ENCODE results near the gene VNN1.
A peak's percentile ranks its signal among the peaks of the same experiment; 100 is the strongest.
"Not testable (repeated sequence)": the region's sequence is repeated elsewhere in the genome, so short reads cannot be mapped to it uniquely, and the experiment has no call there.

The VNN1 gene

DNA sequence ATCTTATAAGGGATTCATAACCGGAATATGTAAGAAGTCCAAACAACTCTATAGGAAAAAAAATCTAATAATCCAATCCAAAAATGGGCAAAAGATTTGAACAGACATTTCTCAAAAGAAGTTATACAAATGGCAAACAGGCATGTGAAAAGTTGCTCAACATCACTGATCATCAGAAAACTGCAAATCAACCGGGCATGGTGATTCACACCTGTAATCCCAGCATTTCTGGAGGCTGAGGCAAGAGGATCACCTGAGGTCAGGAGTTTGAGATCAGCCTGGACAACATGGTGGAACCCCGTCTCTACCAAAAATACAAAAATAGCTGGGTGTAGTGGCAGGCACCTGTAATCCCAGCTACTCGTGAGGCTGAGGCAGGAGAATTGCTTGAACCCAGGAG is 7.1 kb downstream of the VNN1 start:
- ATAC-seq, H3K9me3 Mint-ChIP-seq: not testable (repeated sequence)
- peaks cover 11% of the 10 kb centered on the region for H3K27me3 Mint-ChIP-seq

DNA sequence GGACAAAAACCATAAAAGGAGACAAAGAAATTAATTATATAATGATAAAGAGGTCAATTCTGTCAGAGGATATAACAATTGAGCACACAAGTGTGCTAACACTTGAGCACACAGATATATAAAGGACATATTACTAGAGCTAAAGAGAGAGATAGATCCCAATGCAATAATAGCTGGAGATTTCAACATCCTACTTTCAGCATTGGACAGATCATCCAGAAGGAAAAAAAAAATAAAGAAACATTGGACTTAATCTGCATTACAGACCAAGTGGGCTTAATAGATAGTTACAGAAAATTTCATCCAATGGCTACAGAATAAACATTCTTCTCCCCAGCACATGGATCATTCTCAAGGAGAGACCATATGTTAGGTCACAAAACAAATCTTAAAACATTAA is 9.9 kb downstream of the VNN1 start:
- Mint-ChIP-seq H3K27ac (no peak overlapping the region), H3K27me3 (peaks cover 11% of the 10 kb centered on the region), H3K36me3 (peaks cover 13% of the 10 kb centered on the region), H3K4me1 (peaks cover 10% of the 10 kb centered on the region), H3K9me3 (peaks cover 9% of the 10 kb centered on the region), H3K4me3 (no peak overlapping the region)
- no peak for ATAC-seq

More for the DNA sequence above, 7.1 kb downstream of the VNN1 start:
- not testable (repeated sequence) for H3K27ac Mint-ChIP-seq, H3K4me3 Mint-ChIP-seq
- Mint-ChIP-seq H3K36me3 (peaks cover 13% of the 10 kb centered on the region), H3K4me1 (peaks cover 10% of the 10 kb centered on the region)

DNA sequence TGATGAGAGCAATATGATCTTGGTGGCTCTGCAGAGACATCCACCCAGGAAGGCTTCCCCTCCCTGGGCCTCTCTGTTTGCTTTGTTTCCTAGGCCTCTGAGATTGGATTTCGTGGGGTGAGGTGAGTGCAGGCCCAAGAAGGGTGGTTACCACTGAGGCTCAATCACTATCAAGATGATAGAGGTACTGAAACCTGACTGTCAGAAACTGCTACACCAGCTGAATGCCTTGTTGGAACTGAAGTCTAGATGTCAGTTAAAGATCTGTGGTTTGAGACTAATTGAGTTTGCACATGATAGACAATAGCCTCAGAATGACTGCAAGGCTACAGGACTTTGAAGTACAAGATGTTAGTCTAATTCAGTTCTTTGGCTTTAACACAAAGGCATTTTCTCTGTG is 15.2 kb downstream of the VNN1 start:
- Mint-ChIP-seq H3K27ac (no peak overlapping the region), H3K4me3 (no peak overlapping the region), H3K4me1 (no peaks in the 10 kb centered on the region), H3K9me3 (peaks cover 13% of the 10 kb centered on the region), H3K36me3 (peaks cover 16% of the 10 kb centered on the region), H3K27me3 (peaks cover 7% of the 10 kb centered on the region)
- ATAC-seq, result peak; percentile 56

DNA sequence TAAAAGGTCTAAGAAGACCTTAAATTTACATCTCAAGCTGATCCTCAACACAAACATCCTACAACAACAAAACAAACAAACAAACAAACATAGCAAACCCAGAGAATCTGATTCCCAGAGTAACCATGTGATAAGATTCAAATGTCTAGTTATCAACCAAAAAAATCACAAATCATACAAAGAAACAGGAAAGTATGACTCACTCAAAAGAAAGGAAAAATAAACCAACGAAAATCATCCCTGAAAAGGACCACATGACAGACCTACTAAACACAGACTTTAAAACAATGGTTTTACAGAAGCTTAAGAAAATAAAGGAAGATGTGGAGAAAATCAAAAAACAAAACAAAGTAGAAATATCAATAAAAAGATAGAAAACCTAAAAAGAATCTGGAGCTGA is 18.1 kb downstream of the VNN1 start:
- H3K27ac Mint-ChIP-seq, result no peak overlapping the region

DNA sequence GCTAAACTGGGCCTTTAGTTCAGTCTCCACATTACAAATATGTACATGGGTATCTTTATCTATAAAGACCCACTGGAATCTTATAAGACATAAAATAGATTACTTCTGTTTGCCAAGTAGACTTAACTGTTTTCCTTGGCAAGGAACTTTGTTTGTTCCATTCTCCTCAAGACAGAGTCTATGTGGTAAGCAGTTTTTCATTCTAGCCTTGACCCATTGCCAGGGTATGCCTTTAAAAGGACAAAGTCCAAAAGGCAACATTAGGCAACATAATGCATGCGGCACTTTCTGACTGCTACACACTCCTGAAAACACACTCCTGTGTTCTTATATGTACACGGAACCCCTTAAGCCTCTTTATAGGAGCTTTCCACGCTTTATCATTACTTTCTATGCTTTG is 20.4 kb downstream of the VNN1 start:
- H3K36me3 Mint-ChIP-seq, result peaks cover 12% of the 10 kb centered on the region
- no peak for ATAC-seq

More for the DNA sequence above, 18.1 kb downstream of the VNN1 start:
- ATAC-seq, result no peak
- Mint-ChIP-seq H3K4me1 (no peaks in the 10 kb centered on the region), H3K36me3 (peaks cover 12% of the 10 kb centered on the region), H3K27me3 (peaks cover 5% of the 10 kb centered on the region), H3K4me3 (no peak overlapping the region), H3K9me3 (peaks cover 9% of the 10 kb centered on the region)

DNA sequence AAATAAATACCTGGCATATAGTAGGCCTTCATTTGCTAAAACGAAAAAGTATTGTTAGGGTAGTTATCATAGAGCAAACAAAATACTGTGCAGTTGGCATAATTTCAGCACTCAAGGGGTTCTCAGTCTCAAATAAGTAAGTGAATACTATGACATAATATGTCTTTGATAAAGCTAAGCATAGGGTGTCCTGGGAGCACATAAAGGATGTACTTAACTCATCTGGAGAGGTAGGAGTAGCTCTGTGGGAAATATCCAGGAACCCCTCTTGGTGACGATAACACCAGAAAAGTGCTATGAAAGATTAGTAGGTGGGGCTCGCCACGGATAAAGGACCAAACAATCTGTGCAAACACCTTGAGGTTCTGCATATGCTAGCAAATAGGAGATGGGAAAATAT is 23.2 kb downstream of the VNN1 start:
- peaks cover 5% of the 10 kb centered on the region for H3K9me3 Mint-ChIP-seq
- ATAC-seq, result no peak
- no peaks in the 10 kb centered on the region for H3K4me1 Mint-ChIP-seq
- H3K36me3 Mint-ChIP-seq, result peaks cover 2% of the 10 kb centered on the region
- H3K4me3 Mint-ChIP-seq, result no peak overlapping the region
- peaks cover 45% of the 10 kb centered on the region for H3K27me3 Mint-ChIP-seq
- no peak overlapping the region for H3K27ac Mint-ChIP-seq

More for the DNA sequence above, 20.4 kb downstream of the VNN1 start:
- H3K27ac Mint-ChIP-seq, result no peak overlapping the region
- peaks cover 9% of the 10 kb centered on the region for H3K9me3 Mint-ChIP-seq
- H3K4me3 Mint-ChIP-seq, result no peak overlapping the region
- H3K27me3 Mint-ChIP-seq, result peaks cover 28% of the 10 kb centered on the region
- H3K4me1 Mint-ChIP-seq, result no peaks in the 10 kb centered on the region

DNA sequence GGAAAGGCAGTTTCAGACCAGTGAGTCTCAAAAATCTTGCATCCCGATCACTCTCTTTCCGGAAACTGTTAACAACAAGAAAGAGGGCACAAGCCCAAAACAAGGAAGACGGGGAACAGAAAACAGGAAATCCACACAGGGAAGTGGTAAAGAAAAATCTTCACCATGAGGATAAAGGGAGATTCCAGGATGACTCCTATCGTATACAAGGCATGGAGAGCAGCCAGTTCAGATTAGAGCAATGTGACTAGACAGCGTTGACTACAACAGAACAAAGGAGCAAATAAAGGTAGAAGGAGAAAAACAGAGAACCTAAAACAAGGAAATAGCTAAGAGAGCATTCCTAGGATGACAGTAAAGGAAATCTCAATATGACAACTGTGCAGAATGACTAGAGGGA is 26.5 kb downstream of the VNN1 start:
- Mint-ChIP-seq H3K36me3 (no peaks in the 10 kb centered on the region), H3K9me3 (peaks cover 3% of the 10 kb centered on the region), H3K27ac (no peak overlapping the region), H3K27me3 (peaks cover 45% of the 10 kb centered on the region), H3K4me3 (no peak overlapping the region), H3K4me1 (no peaks in the 10 kb centered on the region)
- no peak for ATAC-seq

DNA sequence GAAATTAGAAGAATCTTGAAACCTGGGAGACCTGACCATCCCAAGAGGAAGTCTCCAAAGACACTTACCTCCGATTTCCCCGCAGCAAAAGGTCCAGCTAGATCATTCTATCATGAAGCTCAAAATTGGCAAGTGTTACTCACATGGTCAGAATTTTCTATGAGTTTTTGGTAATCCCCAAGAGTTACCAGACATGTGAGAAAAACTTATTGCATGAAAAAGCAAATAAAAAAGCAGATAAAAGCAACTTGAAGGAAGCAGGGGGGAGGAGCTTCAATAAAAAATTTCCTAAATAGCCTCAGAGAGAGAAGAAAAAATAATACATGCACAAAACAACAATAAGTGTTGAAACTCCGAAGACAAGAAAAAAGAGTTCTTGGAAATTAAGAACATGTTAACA is 27.3 kb downstream of the VNN1 start:
- Mint-ChIP-seq H3K27ac (no peak overlapping the region), H3K27me3 (peaks cover 45% of the 10 kb centered on the region), H3K9me3 (peaks cover 3% of the 10 kb centered on the region), H3K4me3 (no peak overlapping the region), H3K4me1 (no peaks in the 10 kb centered on the region), H3K36me3 (no peaks in the 10 kb centered on the region)
- no peak for ATAC-seq

DNA sequence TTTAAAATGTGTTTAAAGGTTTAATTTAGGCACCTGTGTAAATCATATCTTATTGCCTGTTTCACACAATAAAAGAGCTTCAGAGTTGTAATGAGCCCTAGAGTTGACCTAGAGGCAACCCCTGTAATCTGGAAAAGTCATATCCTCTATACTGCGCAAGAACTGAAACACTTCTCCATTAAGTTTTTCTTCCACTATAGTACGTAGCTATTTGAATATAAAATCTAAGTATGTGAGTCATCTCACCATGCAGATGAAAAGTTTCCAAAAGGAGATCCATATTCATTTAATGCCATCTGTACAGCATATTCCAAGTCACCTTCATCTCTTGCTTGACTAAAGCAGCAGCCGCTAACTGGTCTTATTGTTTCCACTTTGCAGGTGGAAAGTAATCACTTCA is 28.8 kb downstream of the VNN1 start:
- no peak overlapping the region for H3K4me3 Mint-ChIP-seq
- H3K9me3 Mint-ChIP-seq, result peaks cover 3% of the 10 kb centered on the region
- no peaks in the 10 kb centered on the region for H3K36me3 Mint-ChIP-seq
- no peak overlapping the region for H3K27ac Mint-ChIP-seq
- H3K27me3 Mint-ChIP-seq, result peaks cover 32% of the 10 kb centered on the region
- no peaks in the 10 kb centered on the region for H3K4me1 Mint-ChIP-seq
- no peak for ATAC-seq

DNA sequence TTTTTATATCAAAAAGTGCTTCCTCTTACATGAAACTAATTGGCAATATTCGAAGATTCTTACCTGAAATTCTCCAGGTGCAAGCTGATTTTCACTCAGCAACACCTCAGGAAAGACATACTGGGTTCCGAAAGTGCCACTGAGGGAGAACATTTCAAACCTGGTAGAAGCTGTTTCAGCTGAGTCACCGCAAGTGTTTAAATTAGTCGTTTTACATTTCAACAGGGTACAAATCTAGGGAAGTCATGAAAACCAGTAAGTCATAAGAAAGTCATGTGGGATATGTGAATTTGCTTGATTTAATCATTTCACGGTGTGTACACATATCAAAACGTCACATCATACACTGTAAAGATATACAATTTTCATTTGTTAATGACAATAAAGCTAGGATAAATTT is 29.6 kb downstream of the VNN1 start:
- peaks cover 1% of the 10 kb centered on the region for H3K4me1 Mint-ChIP-seq
- H3K27me3 Mint-ChIP-seq, result peaks cover 25% of the 10 kb centered on the region
- H3K27ac Mint-ChIP-seq, result no peak overlapping the region
- H3K36me3 Mint-ChIP-seq, result no peaks in the 10 kb centered on the region
- ATAC-seq, result no peak
- no peak overlapping the region for H3K4me3 Mint-ChIP-seq
- H3K9me3 Mint-ChIP-seq, result peaks cover 3% of the 10 kb centered on the region

DNA sequence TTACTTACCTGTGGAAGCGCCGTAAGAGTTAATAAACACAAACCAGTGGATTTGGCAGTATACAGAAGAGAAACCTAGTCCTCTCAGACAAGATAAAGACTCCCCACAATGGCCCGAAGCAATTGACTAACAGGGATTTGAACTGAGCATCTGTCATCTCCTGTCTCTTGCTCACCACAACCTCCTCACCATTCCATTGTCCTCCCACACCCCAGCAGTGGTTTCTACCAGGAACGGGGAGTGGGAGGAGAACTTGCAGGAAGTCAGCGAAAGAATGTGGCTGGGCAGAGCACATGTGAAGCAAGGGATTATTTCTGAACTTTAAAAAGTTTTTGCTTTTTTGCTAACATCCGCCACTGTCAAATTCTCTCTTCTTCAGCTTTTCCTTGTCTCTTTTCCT is 30.3 kb downstream of the VNN1 start:
- no peak for ATAC-seq
- Mint-ChIP-seq H3K4me3 (no peak overlapping the region), H3K4me1 (peaks cover 7% of the 10 kb centered on the region), H3K27ac (no peak overlapping the region), H3K9me3 (peaks cover 3% of the 10 kb centered on the region), H3K27me3 (peaks cover 22% of the 10 kb centered on the region), H3K36me3 (no peaks in the 10 kb centered on the region)

DNA sequence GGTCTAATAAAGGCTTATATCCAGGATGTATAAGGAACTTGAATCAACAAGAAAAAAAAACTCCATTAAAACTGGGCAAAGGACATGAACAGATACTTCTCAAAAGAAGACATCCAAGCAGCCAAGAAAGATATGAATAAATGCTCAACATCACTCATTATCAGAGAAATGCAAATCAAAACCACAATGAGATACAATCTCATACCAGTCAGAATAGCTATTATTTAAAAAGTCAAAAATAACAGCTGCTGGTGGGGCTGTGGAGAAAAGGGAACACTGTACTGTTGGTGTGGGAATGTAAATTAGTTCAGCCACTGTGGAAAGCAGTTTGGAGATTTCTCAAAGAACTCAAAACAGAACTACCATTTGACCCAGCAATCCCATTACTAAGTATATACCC is 34.8 kb downstream of the VNN1 start:
- H3K9me3 Mint-ChIP-seq, H3K27ac Mint-ChIP-seq, H3K36me3 Mint-ChIP-seq, ATAC-seq, H3K4me3 Mint-ChIP-seq, H3K4me1 Mint-ChIP-seq: not testable (repeated sequence)
- peaks cover 13% of the 10 kb centered on the region for H3K27me3 Mint-ChIP-seq

DNA sequence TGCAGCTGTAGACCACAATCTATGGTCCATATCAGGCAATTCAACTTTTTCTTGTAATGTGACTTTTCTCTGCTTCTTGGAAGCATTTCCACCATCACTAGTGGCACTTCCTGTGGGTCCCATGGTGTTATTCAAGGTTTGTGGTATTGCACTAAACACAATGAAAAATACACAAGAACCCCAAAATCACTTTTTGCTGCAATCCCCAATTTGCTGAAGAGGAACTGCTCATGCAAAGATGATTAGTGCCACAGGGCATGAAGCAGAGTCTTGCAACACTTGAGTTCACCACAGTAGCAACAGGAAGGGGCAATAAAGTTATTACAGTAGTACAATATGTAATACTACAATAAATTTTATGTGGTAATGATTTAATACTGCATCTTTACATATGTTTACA is 38.1 kb downstream of the VNN1 start:
- H3K9me3 Mint-ChIP-seq, result no peaks in the 10 kb centered on the region
- no peak overlapping the region for H3K27ac Mint-ChIP-seq
- no peak overlapping the region for H3K4me3 Mint-ChIP-seq
- ATAC-seq, result no peak
- no peaks in the 10 kb centered on the region for H3K36me3 Mint-ChIP-seq
- H3K4me1 Mint-ChIP-seq, result peaks cover 7% of the 10 kb centered on the region
- peaks cover 13% of the 10 kb centered on the region for H3K27me3 Mint-ChIP-seq

DNA sequence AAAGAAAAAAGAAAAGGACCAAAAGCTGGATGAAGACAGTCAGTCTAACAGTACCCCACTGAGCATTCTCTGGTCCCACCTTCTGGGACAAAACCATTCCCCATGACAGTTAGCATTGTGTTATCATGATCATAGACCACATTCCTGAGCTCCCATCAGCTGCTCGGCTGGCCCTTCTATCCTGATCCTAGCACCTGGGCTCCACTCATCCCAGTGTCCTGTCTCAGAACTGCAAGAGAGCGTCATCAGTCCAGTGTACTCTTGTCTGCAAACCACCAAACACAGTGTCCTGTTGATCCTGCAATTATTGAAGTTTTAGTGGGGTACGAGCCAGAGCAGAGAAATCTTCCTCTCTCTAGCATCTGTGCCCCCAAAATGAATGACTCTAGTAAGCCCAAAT is 38.9 kb downstream of the VNN1 start:
- no peak for ATAC-seq
- H3K4me1 Mint-ChIP-seq, result peaks cover 10% of the 10 kb centered on the region
- H3K4me3 Mint-ChIP-seq, result no peak overlapping the region
- peaks cover 13% of the 10 kb centered on the region for H3K27me3 Mint-ChIP-seq
- no peaks in the 10 kb centered on the region for H3K9me3 Mint-ChIP-seq
- H3K27ac Mint-ChIP-seq, result no peak overlapping the region
- no peaks in the 10 kb centered on the region for H3K36me3 Mint-ChIP-seq

DNA sequence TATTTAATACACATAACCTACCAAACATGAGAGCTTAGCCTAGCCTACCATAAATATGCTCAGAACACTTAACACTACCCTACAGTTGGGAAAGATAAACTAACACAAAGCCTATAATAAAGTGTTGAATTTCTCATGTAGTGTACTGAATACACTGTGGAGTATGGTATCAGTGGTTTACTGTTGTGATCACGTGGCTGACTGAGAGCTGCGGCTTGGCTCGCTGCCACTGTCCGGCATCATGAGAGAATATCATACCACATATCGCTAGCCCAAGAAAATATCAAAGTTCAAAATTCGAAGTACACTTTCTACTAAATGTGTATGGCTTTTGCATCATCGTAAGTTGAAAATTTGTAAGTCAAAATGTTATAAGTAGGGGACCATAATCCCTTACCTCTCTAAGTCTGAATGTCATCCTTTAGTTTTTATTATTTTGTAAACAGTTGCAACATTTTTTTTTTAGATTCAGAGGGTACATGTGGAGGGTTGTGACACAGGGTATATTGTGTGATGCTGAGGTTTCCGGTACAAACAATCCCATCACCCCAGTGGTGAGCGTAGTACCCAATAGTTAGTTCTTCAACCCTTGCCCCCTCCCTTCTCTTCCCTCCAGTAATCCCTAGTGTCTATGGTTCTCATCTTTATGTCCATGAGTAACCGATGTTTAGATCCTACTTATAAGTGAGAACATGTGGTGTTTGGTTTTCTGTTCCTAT is 40.3 kb downstream of the VNN1 start:
- no peaks in the 10 kb centered on the region for H3K9me3 Mint-ChIP-seq
- ATAC-seq, result no peak
- H3K36me3 Mint-ChIP-seq, result no peaks in the 10 kb centered on the region
- no peak overlapping the region for H3K4me3 Mint-ChIP-seq
- peaks cover 8% of the 10 kb centered on the region for H3K4me1 Mint-ChIP-seq
- no peak overlapping the region for H3K27ac Mint-ChIP-seq
- H3K27me3 Mint-ChIP-seq, result peaks cover 8% of the 10 kb centered on the region

DNA sequence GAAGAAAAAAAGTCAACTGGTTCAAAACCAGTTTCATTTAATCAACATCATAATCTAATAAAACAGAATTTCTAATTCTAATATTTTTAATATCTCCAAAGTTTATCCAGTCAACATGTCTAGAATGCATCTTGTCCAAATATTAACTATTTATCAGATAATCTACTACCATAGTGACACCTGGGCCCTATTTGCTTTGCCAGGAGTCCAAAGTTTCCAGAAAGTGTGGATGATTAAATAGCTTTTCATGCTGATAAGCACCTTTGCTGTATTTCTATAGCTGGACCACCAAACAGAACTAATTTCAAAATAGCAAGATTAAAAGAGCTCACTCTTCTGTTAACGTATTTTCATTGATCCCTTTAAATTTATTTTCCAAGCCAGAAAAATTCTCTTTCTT is 42.6 kb downstream of the VNN1 start:
- Mint-ChIP-seq H3K27me3 (no peaks in the 10 kb centered on the region), H3K4me1 (peaks cover 8% of the 10 kb centered on the region), H3K9me3 (no peaks in the 10 kb centered on the region), H3K36me3 (no peaks in the 10 kb centered on the region), H3K4me3 (no peak overlapping the region), H3K27ac (no peak overlapping the region)
- ATAC-seq, result no peak
